Smooth muscle cell (in vitro differentiated cells): ENCODE measurements around the gene SS18L1. TPM values are rescaled to one million over a fixed set of nuclear protein-coding genes. Genes with fewer than 3 reads are reported as not detected.
A peak's percentile ranks its signal among the peaks of the same experiment; 100 is the strongest.

Source experiments
- DNase-seq: peaks from one replicate; lab custom pipeline; 2025; ENCODE audit not compliant: unreplicated experiment; lab: John Stamatoyannopoulos, UW
- H2AFZ ChIP-seq: fragments of 200-600 bp; sonication (generic); 2 replicates; pipeline ENCODE4 v1.6.0; 2016; ENCODE audit warnings: antibody characterized with exemption, low read depth, mild to moderate bottlenecking
- H3F3A ChIP-seq: fragments of 200-600 bp; sonication (generic); 2 replicates; pipeline ENCODE4 v1.6.0; 2017; ENCODE audit warnings: antibody characterized with exemption, low read depth
- H3K27ac ChIP-seq: fragments of 200-600 bp; sonication (generic); 2 replicates; pipeline ENCODE4 v1.5.1; 2016; ENCODE audit warnings: low read depth, mild to moderate bottlenecking
- H3K27me3 ChIP-seq: fragments of 200-600 bp; sonication (generic); 2 replicates; pipeline ENCODE4 v1.6.1; 2016; ENCODE audit warnings: low read depth, mild to moderate bottlenecking
- H3K36me3 ChIP-seq: fragments of 200-600 bp; sonication (generic); 2 replicates; pipeline ENCODE4 v1.5.1; 2016; ENCODE audit warnings: low read depth
- H3K4me1 ChIP-seq: fragments of 200-600 bp; sonication (generic); 2 replicates; pipeline ENCODE4 v1.5.1; 2016; ENCODE audit warnings: low read depth
- H3K4me2 ChIP-seq: fragments of 200-600 bp; sonication (generic); 2 replicates; pipeline ENCODE4 v1.6.0; 2016; ENCODE audit warnings: mild to moderate bottlenecking
- H3K4me3 ChIP-seq: fragments of 200-600 bp; sonication (generic); 2 replicates; pipeline ENCODE4 v1.5.1; 2016; ENCODE audit warnings: mild to moderate bottlenecking
- H3K79me2 ChIP-seq: fragments of 200-600 bp; sonication (generic); 2 replicates; pipeline ENCODE4 v1.6.0; 2016; ENCODE audit warnings: low read depth, mild to moderate bottlenecking
- H3K9ac ChIP-seq: fragments of 200-600 bp; sonication (generic); 2 replicates; pipeline ENCODE4 v1.6.0; 2016; ENCODE audit warnings: low read depth
- H3K9me3 ChIP-seq: fragments of 200-600 bp; sonication (generic); replicated peaks from 2 replicates; pipeline ENCODE4 v1.5.1; 2016; ENCODE audit warnings: low read depth
- H4K20me1 ChIP-seq: fragments of 200-600 bp; sonication (generic); 2 replicates; pipeline ENCODE4 v1.6.0; 2016; ENCODE audit warnings: low read depth
- CTCF ChIP-seq: fragments of 200-600 bp; sonication (generic); IDR thresholded peaks from 2 replicates; pipeline ENCODE4 v1.5.1; 2017; ENCODE audit warnings: borderline replicate concordance, mild to moderate bottlenecking, antibody characterized with exemption; ENCODE audit not compliant: insufficient read depth, poor library complexity, severe bottlenecking
- WGBS: methylation state at CpG from one replicate; pipeline ENCODE4 v1.1.7; 2016; ENCODE audit warnings: low lambda C conversion rate; 5-methylcytosine and 5-hydroxymethylcytosine counted together
- polyA plus RNA-seq: library from polyadenylated mRNA; unstranded; fragments of >200 nt; fragmentation: Nextera tagmentation; extraction: Ambion mirVana; gene quantifications from 2 replicates; pipeline ENCODE4 v1.2.1, GENCODE V29; 2016
- total RNA-seq: library from RNA; depleted of rRNA; stranded (reverse); fragments of >200 nt; gene quantifications from 2 replicates; pipeline ENCODE4 v1.2.3, GENCODE V29; 2014

Gene SS18L1
- total RNA-seq (10.1 and 15.1 TPM in 2 replicates), polyA plus RNA-seq (1.1 and 2.3 TPM in 2 replicates)

DNA sequence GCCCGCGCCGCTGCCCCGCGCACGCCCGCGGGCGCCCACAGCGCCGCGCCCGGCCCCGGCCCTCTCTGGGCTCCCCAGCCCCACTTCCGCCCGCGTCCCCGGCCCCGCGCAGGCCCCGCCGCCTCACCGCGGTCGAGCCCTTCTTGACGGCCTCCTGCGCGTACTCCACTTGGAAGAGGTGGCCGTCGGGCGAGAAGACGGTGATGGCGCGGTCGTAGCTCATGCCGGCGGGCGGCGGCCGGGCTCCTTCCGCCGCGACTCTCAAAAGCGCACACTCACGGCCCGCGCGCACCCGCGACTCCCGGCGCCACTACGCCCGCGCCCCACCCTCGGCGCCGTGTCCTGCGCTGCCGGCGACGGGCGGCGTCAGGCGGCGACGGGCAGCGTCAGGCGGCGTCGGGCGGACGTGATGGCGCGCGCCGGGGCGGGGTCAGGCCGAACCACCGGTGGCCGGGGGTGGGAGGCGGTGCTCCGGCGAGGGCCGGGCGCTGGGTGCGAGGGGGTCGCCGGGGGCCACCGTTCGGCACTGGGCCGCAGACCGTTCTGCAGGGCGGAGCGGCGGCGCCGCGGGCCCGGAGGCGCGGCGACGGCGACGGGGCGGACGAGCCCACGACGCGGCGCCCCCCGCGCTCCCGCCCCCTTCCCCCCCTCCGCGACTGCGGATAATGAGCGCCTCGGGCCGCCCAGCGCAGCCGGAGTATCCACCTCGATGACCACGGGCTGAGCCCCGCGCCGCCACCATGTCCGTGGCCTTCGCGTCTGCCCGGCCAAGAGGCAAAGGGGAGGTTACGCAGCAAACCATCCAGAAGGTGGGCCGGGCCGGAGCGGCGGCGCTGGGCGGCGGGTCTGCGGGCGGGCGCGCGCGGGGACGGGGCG, at the start of gene SS18L1, which contains the start of gene PSMA7:
TSS of gene SS18L1 (plus strand) at position 689 of the 876 bp plus-strand sequence. CDS start at position 741, 52 bp downstream.
TSS of gene PSMA7 (minus strand) at position 314 of the 876 bp plus-strand sequence. CDS start at position 223, 91 bp downstream.
- peak; percentile 46 for DNase-seq
- Histone ChIP-seq H3K4me3 (peak within 1 kb of the TSS; percentile 65), H4K20me1 (peaks cover 86% of the 10 kb centered on the region), H3K79me2 (peaks cover 81% of the 10 kb centered on the region), H3K4me1 (peaks cover 18% of the 10 kb centered on the region), H3K4me2 (peak within 1 kb of the TSS; percentile 90), H2AFZ (peak within 1 kb of the TSS; percentile 46), H3K36me3 (no peaks in the 10 kb centered on the region), H3K9ac (peak within 1 kb of the TSS; percentile 74), H3K27ac (peak within 1 kb of the TSS; percentile 78), H3K9me3 (no peaks in the 10 kb centered on the region), H3F3A (peaks cover 26% of the 10 kb centered on the region), H3K27me3 (no peaks in the 10 kb centered on the region)
- under 1% methylated on average over 70 of the region's 148 CpGs for WGBS
- TF ChIP-seq CTCF, result no peak

GRCh38 chr20:62096421-62097380, 46.9 kb upstream of the SS18L1 start:
- no peak overlapping the region for H3K27ac ChIP-seq
- no peaks in the 10 kb centered on the region for H3K79me2 ChIP-seq
- H3K36me3 ChIP-seq, result no peaks in the 10 kb centered on the region
- no peak overlapping the region for H3K4me2 ChIP-seq
- no peaks in the 10 kb centered on the region for H3K4me1 ChIP-seq
- no peaks in the 10 kb centered on the region for H3K27me3 ChIP-seq
- H4K20me1 ChIP-seq, result no peaks in the 10 kb centered on the region
- TF ChIP-seq CTCF, result no peak
- H3K9ac ChIP-seq, result no peak overlapping the region
- 94% methylated on average over 29 of the region's 30 CpGs for WGBS
- H2AFZ ChIP-seq, result no peak overlapping the region
- H3K9me3 ChIP-seq, result no peaks in the 10 kb centered on the region
- no peak overlapping the region for H3K4me3 ChIP-seq
- DNase-seq, result no peak
- no peaks in the 10 kb centered on the region for H3F3A ChIP-seq

DNA sequence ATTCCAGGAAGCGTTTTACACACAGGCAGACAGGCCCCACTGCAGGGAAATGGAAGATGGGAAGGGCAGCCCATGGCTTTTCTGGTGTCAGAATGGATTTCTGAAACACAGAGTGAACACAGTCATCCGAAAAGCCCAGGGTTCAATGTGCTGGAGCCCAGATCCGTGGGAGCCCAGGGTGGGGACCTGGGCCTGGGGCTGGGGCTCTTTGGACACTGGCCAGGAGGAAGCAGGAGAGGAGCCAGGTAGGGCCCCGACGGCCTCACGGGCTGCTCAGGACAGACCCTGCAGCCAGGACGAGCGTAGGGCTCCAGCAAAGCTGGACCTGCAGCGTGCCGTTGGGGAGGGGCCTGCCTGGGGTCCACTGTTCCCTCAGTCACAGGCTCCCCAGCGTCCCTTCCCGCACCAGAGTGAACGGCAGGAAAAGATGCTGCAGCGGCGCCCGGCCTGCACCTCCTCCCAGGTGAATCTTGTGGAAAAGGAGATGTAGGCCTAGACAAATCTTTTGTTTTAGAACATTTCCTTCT, 45.6 kb upstream of the SS18L1 start:
- Histone ChIP-seq H3K79me2 (no peaks in the 10 kb centered on the region), H4K20me1 (no peaks in the 10 kb centered on the region), H3K4me3 (no peak overlapping the region), H3F3A (no peaks in the 10 kb centered on the region), H3K27me3 (no peaks in the 10 kb centered on the region), H3K4me1 (no peaks in the 10 kb centered on the region), H3K36me3 (no peaks in the 10 kb centered on the region), H3K9ac (no peak overlapping the region), H2AFZ (no peak overlapping the region), H3K9me3 (no peaks in the 10 kb centered on the region), H3K4me2 (no peak overlapping the region), H3K27ac (no peak overlapping the region)
- no peak for DNase-seq
- no peak for TF ChIP-seq CTCF
- WGBS, result 89% methylated on average over 15 of the region's 16 CpGs
